HG02840 (cell line): Measurements from ENCODE around the gene ELF2.
A peak's percentile ranks its signal among the peaks of the same experiment; 100 is the strongest.
"Not testable (repeated sequence)": the region's sequence is repeated elsewhere in the genome, so short reads cannot be mapped to it uniquely, and the experiment has no call there.

Source experiments
- ATAC-seq: cut with Tn5 transposase; IDR thresholded peaks from one replicate; pipeline ENCODE4 v1.9.1; 2021; ENCODE audit warnings: mild to moderate bottlenecking, moderate library complexity, moderate number of reproducible peaks; ENCODE audit not compliant: unreplicated experiment, low FRiP score

ELF2 gene

DNA sequence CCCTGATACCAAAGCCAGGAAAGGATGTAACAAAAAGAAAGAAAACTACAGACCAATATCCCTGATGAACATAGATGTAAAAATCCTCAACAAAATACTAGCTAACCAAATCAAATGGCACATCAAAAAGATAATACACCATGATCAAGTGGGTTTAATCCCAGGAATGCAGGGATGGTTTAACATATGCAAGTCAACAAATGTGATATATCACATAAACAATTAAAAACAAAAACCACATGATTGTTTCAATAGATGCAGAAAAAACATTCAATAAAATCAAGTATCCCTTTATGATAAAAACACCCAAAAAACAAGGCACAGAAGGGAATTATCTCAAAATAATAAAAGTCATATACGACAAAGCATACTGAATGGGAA is 31.5 kb downstream of the ELF2 start:
- ATAC-seq: no peak

DNA sequence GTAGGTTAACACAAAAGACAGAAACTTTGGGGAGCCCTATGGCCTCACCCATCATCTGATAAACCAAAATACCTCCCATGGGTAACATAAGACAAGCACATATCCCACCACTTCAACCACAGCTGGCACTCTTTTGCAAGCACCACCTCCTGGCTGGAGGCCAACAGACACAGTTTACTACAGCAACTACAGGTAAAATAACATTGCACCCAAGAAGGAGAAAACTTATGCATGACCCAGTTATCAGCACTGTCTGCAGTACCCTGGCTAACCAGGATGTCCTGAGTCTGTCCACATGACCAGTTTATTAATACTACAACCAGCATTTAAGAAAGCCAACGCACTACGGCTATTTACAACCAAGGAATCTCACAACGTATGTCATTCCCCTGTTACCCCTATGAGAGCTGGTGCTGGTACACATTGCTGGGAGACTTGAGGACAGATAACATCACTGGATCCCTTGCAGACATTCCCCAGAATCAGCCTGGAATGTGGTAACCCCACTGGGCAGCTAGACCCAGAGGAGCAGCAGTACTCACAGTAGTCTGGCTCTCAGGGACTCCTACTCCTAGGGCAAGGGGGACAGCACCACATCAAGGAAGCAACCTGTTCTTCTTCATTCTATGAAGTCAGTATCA is 32.0 kb downstream of the ELF2 start:
- ATAC-seq: no peak

DNA sequence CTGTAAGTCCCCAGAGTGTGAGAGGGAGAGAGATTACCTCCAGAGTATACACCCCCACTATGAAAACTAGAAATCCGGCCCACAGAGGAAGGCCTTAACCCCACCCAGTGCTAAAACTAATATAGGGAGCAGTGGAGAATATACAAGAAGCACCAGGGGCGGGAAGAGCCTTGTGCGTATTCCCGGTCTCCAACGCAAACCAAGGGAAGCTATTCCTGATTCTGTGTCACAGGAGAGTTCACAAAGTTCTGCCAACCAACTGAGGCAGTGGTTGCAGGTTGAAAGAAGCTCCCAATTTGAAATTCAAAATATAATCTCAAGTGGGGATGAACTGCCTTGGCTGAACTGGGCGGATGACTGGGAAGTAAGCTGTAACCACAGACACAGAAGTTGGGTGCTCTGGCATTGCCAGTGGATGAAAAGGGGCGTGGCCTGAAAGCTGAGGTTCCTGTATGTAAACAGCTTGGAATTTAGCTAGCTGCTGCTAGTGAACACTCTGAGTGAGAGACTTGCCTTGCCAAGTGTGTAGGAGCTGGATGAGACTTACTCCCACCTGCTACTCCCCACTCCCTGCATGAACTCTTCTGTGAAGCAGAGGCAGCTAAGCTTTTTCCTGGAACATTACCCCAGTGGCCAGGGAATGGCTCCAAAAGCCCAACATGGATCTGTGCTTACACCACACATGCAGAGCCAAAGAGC is 32.7 kb downstream of the ELF2 start:
- ATAC-seq: no peak

DNA sequence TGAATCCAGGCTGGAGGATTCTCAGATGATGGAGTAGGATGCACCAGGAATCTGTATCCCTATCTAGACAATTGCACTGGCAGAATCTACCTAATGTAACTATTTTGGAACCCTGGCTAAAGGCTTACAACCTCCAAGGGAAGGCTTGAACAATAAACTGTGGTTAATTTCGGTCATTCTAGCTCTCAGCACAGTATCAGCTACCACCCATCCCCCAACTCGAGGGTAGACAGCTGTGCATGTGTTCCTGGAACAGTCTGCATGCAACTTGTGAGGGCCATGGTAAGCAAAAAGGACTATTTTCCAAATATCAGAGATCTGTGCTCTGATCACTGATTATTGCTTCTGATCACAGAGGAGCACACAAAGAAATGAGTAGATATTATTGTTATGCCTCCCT is 34.0 kb downstream of the ELF2 start:
- no peak for ATAC-seq

DNA sequence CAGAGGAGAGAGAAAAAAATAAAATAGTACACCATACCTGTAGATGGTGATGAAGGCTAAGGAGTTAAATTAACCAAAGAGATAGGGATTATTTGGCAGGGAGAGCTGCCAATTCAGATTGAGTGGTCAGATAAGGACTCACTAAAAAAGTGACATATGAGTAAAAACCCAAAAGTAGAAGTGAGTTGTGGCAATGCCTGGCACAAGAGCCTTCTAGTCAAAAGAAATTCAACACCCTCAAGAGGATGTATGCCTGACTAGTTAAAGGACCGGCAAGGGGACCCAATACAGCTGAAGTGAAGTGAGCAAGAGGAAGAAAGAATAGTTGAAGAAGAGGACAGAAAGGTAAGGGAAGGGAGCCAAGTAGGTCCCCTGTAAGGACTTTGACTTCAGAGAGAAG is 34.9 kb downstream of the ELF2 start:
- no peak for ATAC-seq

DNA sequence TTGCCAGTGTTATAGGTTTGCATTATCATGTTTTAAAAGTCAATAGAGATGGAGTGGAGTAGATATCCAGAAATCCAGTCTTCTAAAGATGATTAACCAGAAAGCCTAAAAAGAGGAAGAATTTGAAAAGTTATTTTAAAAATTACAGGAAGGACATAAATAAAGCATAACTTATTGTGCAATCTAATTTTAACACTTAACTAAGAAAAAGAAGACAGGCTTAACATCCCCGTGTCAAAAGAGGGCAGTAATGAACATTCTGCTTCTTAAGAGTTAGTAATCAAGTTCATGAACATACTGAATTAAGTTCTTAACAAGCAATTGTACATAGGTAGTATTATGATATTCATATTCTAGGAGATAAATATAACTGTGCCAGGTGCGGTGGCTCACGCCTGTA is 39.3 kb downstream of the ELF2 start:
- ATAC-seq: no peak

DNA sequence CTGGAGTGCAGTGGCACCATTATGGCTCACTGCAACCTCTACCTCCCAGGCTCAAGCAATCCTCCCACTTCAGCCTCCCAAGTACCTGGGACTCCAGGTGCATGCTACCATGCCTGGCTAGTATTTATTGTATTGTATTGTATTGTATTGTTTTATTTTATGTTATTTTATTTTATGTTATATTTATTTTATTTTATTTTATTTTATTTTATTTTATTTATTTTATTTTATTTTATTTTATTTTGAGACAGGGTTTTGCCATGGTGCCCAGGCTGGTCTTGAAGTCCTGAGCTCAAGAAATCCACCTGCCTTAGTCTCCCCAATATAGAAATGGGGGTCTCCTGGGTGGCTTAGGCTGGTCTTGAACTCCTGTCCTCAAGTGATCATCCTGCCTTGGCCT is 42.6 kb downstream of the ELF2 start:
- ATAC-seq: no peak

DNA sequence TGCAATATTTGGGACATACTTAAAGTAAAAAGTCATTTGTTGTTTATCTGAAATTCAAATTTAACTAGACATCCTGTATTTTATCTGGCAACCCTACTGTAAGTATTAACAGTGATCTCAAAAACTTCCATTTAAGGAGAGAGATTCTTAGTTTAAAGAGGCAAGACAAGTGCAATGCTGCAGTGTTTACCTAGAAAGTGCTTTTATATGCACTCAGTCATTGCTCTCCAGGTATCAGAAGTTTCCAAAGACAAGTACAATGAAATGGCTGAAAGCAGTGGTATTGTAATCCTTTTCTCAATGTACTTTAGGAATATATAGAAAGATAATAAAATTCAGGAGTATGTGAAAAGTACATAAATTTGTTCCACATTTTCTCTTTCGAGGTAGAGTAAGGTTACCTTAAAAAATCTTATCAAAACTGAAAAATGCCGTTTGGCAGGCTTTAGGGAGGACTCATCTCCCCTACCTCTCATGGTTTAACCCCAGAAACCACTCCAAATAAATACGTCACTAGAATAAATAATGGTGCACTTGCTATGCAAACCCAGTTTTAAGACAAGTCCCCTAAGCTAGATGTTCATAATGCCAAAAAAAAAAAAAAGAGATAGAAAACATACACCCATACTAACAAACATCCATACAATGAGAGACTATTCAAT is 45.7 kb downstream of the ELF2 start:
- ATAC-seq: no peak

DNA sequence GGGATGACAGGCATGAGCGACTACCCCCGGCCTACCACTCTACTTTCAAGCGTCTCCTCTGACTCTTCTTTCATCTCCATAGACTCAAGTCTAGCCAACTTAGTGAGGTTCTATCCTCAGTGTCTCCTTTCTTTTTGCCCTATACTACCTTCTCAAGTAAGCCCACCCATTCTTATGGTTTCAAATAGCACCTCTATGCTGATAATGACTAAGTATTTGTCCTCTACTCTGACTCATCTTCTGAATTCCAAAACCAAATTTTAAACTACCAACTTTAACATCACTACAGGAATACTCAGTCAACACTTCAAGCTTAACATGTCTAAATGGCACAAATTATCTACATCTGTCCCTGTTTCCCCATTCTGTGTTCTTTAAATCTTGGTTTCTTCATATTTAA is 47.8 kb downstream of the ELF2 start:
- no peak for ATAC-seq

DNA sequence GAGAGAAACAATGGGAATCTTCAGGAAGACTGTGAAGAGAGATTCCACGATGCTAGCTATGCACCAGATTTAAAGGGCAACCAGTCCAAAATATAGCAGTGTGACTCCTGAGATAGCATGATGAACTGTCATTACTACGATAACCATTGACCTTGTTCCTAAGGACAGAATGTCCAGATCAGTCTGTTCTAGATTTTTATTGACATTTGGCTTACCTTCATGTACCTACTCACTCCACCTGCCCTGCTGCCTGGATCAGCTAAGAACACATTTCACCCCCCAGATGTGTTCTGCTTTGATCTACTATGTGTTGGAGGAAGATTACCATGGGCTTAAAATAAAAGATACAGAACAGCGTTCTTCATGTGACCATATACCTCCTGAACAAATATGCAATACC is 50.1 kb downstream of the ELF2 start:
- ATAC-seq: no peak

DNA sequence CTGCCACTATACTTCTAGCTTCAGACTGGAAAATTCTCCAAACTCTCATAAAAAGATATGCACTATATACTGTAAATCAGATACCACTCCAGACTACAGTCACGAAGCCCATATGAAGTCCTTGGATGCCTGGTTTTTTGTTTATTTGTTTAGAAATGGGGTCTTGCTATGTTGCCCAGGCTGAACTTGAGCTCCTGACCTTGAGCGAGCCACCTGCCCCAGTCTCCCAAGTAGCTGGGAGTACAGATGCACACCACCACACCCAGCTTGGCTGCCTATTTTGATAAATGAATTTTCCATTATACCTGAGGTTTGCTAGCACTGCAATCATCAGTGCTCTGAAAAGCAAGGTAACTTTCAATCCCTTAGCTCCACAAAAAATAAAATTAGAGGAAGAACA is 53.1 kb downstream of the ELF2 start:
- no peak for ATAC-seq

DNA sequence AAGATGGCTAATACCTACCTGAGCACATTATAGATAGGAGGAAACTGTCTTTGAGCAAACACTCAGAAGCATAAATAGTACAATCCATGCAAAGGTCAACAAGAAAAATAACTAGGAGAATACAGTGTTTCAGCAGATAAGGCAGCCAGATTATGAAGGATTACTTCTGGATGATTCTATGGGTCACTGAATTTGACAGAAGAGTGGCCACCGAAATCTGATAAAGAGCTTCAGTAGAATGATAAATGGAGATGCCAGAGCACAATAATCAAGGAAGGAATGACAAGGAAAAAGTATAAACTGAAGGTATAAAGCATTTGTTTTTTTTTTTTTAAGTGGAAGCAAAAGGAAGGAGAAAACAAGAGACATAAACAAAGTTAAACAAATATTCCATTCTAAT is 58.7 kb downstream of the ELF2 start:
- ATAC-seq: no peak

DNA sequence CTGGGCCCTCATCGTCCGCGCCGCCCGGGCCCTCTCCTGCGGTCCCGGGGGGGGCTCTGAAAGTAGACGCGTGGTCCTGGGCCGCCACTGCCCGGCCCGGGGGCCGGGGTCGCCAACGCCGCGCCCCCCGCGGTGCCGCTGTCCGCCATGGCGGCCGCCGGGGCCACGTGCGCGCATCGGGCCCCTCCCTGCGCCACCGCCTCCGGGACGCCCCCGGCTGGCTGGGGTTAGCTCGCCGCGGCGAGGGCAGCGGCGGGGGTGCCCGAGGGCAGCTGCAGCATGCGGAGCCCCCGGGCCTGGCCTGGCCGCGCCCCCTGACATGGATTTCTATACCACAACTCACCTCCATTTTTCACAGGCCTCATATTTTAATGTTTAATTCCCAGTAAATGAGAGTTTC is 61.8 kb downstream of the ELF2 start:
- no peak for ATAC-seq

DNA sequence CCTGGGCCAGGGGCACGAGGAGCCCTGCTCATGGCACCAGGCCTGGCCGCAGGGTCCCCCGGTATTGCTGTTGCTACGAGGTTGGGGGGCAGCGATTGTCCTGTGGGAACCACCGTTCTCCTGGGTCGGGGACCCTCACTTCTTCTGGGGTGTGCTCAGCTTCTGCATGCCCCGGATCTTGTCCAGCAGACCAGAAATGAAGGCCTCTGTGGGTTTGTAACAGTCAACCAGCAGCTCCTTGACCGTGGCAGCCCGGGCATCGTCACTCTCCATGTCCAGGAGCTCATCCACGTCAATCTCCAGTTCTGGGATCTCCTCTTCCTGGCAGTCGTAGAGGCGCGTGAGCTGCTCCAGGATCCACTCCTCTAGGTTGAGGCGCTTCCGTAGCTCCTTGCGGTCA is 62.2 kb downstream of the ELF2 start:
- not testable (repeated sequence) for ATAC-seq

DNA sequence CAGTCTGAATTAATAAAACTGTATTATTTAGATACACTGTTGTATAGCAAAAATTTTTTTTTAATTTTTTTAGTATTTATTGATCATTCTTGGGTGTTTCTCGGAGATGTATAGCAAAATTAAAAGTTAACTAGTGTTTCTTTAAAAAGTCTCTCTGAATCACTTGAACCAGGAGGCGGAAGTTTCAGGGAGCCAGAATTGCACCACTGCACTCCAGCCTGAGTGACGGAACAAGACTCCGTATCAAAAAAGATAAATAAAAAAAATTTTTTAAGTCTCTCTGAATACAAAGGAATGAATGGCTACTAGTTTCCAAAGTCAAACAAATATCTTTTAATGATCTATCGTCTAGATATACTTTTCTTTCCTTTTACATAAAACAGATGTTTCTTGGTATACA is 64.4 kb downstream of the ELF2 start:
- ATAC-seq: no peak

DNA sequence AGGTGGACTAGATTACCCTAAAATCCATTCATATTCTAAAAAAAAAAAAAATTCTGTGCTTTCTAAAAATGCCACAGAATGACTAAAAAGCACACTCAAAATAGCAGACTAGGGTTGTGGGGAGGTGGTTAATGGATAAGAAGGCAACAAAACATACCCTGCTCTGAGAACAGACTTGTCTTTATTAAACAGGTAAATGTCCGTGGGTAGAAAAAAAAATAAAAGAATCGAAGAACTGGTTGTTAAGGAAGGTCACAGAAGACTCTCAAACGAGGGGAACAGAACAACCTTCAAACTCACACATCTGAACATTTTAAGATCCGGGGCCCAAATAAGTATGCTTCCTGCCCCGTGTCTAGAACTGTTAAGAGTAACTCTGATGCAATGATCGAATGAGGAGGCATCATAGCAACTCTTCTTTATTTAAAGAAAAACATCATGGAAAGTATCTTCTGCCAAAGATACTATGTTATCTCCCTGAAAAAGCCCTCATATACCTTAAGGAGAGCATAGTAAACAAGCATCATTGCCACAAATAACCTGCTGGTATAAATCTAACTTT is 68.4 kb downstream of the ELF2 start:
- no peak for ATAC-seq

DNA sequence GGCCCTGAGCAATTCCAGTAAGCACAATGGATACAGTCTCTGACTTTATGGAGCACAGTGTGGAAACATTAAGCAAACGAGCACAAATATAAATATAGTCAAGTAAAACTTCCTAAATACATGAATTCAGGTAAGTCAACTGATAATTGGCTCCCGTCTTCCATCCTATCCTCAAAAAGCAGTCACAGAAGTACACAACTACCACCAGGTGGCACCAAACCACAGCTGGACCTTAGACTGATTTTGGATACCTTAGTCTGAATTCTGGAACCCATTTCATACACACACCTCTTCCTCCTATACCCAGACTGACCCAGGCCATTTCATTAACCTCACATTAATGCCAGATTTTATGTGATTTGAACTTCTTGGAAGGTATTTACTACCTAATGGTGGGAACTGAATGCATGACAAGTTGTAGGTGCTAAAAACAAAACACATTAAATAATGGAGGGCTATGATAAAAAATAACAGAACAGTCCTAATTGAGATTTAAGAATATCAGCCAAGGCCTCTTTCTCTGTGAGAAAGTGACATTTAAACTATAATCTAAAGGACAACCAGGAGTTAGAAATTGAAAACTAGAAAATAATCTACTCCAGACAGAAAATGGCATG is 77.5 kb downstream of the ELF2 start:
- ATAC-seq: no peak

DNA sequence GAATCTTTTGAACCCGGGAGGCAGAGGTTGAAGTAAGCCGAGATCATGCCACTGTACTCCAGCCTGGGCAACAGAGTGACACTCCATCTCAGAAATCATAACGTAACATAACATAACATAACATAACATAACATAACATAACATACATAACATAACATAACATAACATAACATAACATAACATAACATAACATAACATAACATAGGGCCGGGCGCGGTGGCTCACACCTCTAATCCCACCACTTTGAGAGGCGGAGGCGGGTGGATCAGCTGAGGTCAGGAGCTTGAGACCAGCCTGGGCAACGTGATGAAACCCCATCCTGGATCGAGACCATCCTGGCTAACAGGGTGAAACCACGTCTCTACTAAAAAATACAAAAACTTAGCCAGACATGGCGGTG is 84.7 kb downstream of the ELF2 start:
- ATAC-seq: no peak

DNA sequence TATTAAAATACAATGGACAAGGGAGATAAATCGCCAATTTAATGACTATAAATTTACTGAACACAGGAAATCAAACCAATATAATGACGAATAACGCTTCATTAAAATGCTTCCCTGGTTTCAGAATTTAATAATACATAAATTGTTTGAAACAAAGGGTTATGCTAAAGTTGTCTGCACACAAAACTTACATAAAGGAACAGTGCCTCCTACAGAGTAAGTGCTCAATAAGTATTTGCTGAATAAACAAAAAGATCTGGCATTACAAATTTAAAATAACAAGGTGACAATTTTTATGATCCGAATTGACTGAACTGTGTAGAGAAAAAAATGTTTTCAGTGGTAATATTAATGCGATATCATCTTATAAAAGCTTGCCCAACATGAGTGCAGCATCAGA is 91.9 kb downstream of the ELF2 start:
- ATAC-seq: no peak

DNA sequence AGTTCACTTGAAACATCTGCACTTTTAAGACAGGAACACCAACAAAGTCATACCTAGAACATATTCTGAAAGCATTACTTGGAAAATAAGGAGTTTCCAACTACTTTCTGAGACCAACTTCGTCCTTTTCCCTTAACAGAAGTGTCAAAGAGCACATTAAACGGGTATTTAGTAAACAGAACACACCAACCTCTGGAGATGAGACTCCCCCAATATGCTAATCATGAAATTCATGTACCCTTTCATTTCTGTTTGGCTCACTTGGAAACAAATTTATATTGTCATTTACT is 92.3 kb downstream of the ELF2 start:
- no peak for ATAC-seq

DNA sequence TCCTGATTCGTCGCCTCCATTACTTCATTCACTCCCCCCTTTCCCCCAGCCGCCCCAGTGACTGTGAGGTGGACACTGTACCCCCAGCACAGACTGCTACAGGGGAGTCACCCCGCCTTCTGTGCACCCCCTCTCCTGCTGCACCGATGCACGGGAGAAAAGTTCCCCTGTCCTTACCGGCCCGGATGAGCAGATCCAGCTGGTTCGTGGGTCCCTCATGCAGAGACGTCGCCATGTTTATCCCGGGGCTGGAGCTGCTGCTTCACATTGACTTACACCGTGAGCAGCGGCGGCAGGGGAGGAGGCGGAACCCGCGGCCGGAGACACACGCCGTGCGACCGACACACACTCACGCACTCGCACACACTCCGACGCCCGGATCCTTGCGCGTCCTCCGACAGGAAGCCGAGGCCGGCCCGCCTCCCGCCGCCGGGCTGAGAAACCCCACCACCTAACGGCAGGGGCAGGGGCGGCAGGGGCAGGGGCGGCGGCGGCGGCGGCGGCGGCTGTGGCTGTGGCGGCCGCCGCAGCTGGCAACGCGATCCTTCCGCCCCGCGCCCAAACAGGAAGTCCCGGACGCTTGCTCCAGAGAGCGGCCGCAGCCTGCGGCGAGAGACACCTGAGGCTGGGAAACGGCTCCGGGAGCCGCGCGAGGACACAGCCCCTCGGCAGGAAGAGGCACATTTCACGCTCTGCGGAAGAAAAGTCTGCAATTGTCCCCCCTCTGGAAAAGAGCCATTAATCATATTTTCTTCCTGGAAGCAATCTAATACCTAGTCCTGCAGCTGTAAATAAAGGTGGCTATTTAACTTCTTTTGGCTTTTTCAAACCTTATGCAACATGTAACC is 92.8 kb downstream of the ELF2 start:
- ATAC-seq: peak; percentile 49
